GM18507 (cell line): ENCODE data around the gene CELF5.
A peak's percentile ranks its signal among the peaks of the same experiment; 100 is the strongest.
"Not testable (repeated sequence)": the region's sequence is repeated elsewhere in the genome, so short reads cannot be mapped to it uniquely, and the experiment has no call there.

Source experiments
- DNase-seq: peaks from one replicate; pipeline ENCODE4 v3.0.0; 2011; ENCODE audit warnings: low read depth; ENCODE audit not compliant: insufficient read length; ENCODE audit errors: extremely low spot score
- FAIRE-seq: peaks from 2 replicates; lab custom pipeline; 2011; peaks lifted over from hg19 to GRCh38; lab: Jason Lieb, UNC

CELF5 gene

DNA sequence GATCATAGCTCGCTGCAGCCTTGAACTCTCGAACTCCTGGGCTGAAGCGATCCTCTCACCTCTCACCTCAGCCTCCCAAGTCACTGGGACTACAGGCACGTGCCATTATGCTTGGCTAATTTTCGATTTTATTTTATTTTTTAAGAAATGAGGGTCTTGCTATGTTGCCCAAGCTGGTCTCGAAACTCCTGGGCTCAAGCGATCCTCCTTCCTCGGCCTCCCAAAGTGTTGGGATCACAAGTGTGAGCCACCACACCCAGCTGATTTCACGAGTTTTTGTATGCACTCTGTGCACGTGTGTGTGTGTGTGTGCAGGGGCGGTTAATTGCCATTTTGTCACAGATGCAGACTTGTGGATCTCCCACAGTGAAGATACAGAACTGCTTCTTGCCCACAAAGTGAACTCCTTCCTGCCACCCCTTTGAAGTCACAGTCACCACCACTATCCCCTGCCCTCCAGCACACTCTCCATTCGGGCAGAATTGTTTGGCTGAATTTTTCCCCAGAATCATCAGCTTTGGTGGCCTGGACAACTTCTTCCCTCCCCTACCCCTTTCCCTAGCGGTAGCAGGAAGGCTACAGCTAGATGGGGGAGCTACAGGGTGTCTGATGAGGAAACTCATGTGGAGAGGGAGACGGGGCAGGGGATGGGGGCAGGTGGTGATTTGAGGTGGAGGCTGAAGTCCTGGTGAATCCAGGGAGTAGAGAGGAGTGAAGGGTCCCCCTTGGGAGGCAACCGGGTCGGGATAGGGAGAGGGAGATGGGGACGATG, 59.6 kb downstream of the CELF5 start:
- FAIRE-seq (no peak), DNase-seq (no peak)

DNA sequence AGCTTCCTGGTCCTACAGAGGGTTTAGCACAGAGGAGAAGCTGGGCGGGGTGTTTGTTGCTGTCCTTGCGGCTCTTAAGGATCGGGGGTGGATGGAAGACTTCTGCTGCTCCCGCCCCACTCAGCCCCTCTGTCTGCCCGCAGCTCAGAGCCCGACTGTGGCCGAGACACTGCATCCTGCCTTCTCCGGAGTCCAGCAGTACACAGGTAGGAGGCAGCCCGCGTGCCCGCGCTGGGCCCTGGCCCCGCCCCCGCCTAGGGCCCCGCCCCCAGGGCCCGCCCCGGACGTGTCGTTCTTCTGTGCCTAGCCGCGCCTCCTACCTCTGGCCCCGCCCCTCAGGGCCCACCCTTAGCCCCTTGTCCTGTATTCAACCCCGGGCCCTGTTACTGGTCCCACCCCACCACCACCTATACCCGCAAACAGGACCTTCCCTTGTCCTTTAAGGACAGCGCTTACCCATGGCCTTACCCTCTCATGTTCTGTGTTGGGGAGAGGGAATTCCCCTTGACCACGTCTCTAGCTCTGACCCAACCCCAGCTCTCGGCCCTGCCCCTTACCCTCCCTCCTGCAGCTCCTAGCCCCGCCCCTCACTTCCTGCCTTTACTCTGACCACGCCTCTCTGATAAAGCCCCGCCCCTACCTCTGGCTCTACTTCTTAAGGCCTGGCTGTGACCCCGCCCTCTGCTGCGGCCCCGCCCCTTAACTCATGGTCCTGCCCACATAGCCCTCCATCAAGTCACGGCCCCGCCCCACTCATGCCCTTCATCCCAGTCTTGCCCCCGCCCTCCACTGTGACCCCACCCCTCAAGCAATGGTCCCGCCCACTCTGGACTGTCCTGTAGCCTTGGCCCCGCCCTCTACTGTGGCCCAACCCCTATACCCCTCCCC, 60.5 kb downstream of the CELF5 start:
- peak; percentile 46 for DNase-seq

DNA sequence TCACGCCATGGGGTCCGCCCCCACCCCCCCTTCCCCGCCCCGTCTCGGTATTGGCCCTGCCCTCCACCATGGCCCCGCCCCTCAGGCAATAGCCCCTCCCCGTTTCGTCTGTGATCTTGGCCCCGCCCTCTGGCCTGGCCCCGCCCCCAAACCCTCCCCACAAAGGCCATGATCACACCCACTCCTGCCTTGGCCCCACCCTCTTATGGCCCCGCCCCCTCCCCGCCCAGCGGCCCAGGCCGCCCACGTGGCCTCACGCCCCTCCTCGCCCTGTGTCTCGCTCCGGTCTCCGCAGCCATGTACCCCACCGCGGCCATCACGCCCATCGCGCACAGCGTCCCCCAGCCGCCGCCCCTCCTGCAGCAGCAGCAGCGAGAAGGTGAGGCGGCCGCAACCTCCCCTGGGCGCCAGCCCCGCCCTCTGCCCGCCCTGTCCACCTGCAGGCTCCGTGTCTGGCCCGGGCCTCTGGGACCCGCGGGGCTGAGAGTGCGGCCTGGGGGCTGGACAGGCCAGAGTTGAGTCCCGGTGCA, 61.3 kb downstream of the CELF5 start:
- FAIRE-seq = no peak
- DNase-seq = no peak

More for the DNA sequence above, 60.5 kb downstream of the CELF5 start:
- no peak for FAIRE-seq

DNA sequence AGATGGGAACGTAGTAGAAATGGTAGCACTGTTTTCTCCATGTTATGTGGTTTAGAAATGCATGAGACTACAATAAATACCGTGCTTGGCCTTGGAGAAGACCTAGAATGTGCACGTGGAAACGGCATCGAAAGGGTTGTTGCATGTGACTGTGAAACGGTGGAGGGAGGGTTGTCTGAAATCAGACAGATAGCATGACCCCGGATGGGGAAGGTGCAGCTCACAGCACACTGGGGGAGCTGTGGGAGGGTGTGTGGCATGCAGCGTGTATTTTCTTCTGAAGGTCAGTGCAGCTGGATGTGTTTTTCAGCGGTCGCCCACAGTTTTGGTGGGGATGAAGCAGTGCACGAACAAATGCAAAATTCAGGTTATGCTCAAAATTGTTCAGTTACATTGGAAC, 63.4 kb downstream of the CELF5 start:
- FAIRE-seq = no peak
- no peak for DNase-seq

DNA sequence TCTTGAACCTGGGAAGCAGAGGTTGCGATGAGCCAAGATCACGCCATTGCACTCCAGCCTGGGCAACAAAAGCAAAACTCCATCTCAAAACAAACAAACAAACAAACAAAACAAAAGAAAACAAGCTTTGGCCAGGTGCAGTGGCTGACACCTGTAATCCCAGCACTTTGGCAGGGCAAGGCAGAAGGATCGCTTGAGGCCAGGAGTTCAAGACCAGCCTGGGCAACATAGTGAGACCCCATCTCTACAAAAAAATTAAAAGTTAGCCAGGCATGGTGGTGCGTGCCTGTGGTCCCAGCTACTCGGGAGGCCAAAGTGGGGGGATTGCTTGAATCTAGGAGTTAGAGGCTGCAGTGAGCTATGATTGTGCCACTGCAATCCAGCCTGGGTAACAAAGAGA, 64.0 kb downstream of the CELF5 start:
- not testable (repeated sequence) for FAIRE-seq

DNA sequence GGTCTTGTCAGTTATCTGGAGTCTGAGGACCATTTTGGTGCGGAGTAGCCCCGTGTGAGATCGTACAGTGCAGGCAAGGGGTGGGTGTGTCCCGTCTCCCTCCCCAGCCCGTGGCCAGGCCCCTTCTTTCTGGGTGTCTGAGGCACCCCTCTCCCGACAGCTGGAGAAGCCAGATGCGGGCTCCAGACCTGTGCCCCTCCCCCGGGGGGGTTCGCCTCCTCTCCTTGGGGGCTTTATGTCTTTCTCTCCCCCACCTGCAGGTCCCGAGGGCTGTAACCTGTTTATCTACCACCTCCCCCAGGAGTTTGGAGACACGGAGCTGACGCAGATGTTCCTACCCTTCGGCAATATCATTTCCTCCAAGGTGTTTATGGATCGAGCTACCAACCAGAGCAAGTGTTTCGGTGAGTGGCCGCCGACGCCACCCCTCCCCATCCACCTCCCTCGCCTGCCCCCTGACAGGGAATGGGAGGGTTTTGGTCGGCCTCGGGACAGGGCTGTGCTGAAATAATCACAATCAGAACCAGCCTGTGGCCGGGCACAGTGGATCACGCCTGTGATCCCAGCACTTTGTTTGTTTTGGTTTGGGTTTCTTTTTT, 65.6 kb downstream of the CELF5 start:
- no peak for FAIRE-seq

More for the DNA sequence above, 64.0 kb downstream of the CELF5 start:
- not testable (repeated sequence) for DNase-seq

DNA sequence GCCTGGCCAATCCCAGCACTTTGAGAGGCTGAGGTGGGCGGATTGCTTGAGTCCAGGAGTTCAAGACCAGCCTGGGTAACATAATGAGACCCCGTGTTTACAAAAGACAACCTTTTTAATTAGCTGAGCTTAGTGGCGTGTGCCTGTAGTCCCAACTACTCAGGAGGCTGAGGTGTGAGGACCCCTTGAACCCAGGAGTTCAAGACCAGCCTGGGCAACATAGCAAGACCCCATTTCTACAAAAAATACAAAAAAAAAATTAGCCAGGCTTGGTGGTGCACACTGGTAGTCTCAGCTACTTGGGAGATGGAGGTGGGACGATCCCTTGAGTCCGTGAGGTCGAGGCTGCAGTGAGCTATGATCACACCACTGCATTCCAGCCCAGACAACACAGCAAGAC, 66.4 kb downstream of the CELF5 start:
- DNase-seq, FAIRE-seq: not testable (repeated sequence)

More for the DNA sequence above, 65.6 kb downstream of the CELF5 start:
- DNase-seq = no peak

DNA sequence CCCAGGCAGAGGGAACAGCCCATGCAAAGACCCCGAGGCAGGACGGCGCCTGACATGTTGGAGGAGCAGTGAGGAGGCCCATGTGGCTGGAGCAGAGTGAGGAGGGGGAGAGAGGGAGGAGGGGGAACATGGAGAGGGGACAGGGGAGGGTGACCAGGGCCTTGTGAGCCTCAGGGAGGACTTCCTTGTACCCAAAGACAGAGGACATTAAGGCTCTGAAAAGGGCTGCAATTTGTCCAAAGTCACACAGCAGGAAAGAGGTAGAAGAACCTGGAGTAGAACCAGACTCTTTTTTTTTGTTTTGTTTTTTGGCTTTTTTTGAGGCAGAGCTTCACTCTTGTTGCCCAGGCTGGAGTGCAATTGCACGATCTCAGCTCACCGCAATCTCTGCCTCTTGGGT, 67.2 kb downstream of the CELF5 start:
- FAIRE-seq = no peak
- no peak for DNase-seq

DNA sequence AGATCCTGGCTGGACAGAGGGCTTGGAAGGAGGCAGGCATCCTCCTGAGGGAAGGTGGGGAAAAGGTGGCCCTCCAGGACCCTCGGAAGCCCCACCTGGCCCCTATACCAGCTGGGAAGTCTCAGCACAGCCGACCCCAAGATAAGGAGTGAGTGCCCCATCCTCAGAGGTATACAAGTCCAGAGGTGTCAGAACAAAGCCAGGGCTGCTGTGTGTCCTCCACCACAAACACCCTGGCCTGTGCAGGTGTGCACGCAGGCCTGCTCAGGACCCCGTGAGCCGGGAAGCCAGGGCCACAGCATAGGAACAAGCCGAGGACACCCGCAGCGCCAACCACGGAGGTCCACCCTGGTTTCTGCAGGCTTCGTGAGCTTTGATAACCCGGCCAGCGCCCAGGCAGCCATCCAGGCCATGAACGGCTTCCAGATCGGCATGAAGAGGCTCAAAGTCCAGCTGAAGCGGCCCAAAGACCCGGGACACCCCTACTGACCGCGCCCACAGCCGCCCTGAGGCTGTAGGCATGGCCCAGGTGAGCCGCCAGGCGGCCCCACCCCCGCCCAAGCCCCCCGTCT, 68.6 kb downstream of the CELF5 start:
- FAIRE-seq = no peak

DNA sequence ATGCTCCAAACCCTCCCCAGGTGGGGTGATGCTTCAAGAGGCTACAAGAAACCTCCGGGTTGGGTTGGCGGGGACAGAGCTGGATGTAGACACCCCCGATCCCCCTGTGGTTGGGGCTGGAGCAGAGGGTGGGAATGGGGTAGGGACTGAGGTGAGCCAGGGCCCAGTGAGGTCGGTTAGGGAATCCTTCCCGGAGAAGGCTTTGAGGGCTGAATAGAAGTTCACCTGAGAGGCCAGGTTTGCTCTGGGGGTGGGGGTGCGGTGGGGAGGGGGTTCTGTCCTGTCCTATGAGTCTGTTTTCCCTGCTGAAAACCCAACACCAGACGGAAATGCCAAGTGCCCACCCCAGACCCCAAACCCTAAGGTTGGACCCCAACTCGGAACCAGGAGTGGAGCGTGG, 69.1 kb downstream of the CELF5 start:
- no peak for DNase-seq
- no peak for FAIRE-seq

More for the DNA sequence above, 68.6 kb downstream of the CELF5 start:
- no peak for DNase-seq

DNA sequence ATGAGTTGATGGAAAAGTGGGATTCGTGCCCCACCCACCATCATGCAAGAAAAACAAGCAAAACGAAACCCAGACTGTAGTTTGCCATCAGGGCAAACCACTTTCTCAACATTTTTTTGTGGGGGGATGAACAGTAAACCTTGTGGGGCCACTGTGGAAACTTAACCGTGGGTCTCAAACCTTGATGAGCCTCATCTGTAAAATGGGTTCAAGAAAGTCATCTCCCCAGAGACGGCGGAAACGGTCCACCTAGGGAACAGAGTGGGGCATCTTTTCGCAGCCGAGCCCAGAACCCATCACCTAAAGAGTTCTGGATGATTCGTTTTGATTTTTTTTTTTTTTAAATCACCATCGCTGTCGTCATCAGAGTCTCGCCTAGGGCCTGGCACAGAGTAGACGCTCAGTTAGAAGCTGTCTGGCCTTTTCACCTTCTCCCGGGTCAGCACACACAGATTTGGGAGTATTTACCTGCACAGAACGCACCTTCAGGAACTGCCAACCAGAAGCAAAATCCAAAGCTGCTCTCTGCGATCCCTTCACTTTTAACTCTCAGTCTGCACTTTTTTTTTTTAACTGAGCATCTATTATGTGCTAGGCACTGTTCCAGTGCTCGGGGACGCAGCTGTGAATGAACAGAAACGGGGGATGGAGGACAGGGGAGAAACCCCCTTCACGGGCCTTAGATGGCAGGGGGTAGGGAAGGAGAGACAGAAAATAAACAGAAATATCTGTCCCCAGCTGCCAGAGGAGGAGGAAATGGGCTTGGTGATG, 69.8 kb downstream of the CELF5 start:
- FAIRE-seq (no peak), DNase-seq (no peak)

DNA sequence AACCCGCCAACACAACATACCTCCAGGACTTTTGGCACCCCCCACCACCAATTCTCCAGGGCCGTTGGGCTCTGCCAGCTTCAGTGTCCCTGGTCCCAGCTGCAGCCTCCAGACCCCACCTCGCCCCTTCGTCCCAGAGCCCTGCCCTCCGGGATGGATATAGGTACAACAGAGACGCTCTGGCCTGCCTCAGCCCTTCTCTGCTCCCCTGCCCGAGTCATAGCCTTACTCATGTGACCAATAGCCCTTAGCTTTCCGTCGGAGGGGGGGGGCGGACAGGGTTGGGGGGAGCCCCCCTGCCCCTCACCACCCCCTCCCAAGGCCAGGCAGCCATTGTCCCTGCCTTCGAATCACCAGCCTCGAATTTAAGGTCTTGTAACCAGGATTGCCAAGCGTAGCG, 71.1 kb downstream of the CELF5 start:
- FAIRE-seq = no peak
- DNase-seq = no peak

DNA sequence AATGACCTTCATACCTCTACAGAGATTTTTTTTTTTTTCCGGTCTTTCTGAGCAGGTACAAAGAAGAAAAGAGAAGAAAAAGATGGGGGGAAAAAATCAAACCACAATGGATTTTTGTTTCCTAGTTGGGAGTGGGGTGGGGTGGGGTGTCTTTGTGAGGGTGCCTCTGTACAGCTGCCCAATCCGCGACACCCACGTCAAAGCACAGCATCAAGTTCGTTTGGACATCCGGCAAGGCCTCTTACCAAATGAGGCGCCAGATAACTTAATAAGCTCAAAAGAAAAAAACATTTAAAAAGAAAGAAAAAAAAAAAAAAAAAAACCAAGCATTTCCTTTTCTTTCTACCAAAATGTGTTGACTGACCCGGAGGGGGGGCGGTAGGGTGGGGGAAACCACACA, 71.6 kb downstream of the CELF5 start:
- FAIRE-seq = no peak
- DNase-seq = no peak

DNA sequence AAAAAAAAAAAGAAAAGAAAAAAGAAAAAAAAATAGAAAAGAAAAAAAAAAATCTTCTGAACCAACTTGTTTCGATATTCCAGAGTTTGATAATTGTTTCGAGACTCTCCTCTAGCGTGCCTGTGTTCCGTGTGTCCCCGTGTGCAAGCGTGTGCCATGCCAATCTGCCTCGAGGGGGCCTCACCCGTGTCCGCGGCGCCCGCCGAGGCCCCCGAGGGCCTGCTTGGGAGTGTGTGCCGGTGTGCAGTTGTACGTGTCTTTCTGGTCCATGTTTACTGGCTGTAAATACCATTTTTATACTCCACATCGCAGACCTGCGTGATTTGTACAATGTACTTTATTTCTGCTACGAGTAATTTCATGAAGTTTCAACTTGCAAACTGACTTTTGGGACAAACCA, 72.0 kb downstream of the CELF5 start:
- no peak for DNase-seq
- no peak for FAIRE-seq

DNA sequence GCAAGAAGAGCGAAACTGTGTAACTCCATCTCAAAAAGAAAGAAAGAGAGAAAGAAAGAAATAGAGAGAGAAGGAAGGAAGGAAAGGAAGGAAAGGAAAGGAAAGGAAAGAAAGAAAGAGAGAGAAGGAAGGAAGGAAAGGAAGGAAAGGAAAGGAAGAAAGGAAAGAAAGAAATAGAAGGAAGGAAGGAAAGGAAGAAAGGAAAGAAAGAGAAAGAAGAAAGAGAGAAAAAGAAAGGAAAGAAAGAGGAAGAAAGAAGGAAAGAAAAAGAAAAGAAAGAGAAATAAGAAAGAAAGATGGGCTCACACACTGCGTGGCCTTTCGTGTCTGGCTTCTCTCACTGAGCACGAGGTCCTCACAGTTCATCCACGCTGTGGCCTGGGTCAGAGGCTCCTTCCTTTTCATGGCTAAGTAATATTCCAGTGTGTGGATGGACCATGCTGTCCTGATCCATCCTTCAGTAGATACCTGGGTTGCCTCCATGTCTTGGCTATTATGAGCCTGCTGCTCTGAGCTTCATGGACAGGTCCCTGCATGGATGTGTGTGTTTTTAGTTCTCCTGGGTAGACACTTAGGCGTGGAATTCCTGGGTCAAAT, 74.5 kb downstream of the CELF5 start:
- DNase-seq (no peak), FAIRE-seq (no peak)

DNA sequence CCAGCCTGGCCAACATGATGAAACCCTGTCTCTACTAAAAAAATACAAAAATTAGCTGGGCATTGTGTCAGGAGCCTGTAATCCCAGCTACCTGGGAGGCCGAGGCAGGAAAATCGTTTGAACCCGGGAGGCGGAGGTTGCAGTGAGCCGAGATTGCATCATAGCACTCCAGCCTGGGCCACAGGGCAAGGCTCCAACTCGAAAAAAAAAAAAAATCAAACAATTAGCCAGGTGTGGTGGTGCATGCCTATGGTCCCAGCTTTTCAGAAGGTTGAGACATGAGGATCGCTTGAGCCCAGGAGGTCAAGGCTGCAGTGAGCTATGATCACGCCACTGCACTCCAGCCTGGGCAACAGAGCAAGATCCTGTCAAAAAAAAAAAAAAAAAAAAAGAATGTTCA, 76.1 kb downstream of the CELF5 start:
- not testable (repeated sequence) for DNase-seq, FAIRE-seq

DNA sequence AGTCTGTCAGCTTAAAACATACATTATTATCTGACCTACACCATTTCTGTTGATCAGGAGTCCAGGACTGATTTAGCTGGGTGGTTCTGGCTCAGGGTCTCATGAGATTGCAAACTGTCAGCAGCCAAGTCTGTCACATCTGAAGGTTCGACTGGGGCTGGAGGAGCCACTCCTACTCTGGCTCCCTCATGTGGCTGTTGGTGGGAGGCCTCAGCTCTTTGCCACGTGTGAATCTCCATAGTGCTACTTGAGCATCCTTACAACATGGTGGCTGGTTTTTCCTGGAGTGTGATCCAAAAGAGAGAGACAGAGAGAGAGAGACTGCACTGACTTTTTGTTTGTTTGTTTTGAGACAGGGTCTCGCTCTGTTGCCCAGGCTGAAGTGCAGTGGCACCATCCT, 78.3 kb downstream of the CELF5 start:
- FAIRE-seq = no peak
- DNase-seq = no peak

DNA sequence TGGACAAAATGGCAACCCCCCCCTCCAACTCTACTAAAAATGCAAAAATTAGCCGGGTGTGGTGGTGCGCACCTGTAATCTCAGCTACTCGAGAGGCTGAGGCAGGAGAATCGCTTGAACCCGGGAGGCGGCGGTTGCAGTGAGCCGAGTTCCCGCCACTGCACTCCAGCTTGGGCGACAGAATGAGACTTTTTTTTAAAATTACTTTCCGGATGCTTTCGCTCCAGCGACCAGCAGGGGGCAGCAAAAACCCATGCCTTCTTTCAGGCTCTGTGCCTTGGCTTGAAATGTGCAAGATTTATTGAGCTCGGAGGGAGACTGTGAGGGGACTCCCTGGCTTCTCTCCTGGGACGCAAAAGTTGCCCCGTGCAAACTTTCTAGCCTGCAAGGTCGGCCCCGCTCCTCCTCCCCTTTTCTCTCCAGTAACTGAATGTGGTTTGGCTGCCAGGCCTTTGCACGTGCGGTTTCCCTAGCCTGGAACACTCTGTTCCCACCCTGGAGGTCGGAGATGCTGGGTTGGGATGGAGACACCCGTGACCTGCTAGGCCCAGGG, 80.5 kb downstream of the CELF5 start:
- peak; percentile 42 for DNase-seq
- FAIRE-seq = peak; percentile 79
